ENCODE results near the gene DMXL2.
"Not testable (repeated sequence)": the region's sequence is repeated elsewhere in the genome, so short reads cannot be mapped to it uniquely, and the experiment has no call there.

DMXL2 gene, protein sequence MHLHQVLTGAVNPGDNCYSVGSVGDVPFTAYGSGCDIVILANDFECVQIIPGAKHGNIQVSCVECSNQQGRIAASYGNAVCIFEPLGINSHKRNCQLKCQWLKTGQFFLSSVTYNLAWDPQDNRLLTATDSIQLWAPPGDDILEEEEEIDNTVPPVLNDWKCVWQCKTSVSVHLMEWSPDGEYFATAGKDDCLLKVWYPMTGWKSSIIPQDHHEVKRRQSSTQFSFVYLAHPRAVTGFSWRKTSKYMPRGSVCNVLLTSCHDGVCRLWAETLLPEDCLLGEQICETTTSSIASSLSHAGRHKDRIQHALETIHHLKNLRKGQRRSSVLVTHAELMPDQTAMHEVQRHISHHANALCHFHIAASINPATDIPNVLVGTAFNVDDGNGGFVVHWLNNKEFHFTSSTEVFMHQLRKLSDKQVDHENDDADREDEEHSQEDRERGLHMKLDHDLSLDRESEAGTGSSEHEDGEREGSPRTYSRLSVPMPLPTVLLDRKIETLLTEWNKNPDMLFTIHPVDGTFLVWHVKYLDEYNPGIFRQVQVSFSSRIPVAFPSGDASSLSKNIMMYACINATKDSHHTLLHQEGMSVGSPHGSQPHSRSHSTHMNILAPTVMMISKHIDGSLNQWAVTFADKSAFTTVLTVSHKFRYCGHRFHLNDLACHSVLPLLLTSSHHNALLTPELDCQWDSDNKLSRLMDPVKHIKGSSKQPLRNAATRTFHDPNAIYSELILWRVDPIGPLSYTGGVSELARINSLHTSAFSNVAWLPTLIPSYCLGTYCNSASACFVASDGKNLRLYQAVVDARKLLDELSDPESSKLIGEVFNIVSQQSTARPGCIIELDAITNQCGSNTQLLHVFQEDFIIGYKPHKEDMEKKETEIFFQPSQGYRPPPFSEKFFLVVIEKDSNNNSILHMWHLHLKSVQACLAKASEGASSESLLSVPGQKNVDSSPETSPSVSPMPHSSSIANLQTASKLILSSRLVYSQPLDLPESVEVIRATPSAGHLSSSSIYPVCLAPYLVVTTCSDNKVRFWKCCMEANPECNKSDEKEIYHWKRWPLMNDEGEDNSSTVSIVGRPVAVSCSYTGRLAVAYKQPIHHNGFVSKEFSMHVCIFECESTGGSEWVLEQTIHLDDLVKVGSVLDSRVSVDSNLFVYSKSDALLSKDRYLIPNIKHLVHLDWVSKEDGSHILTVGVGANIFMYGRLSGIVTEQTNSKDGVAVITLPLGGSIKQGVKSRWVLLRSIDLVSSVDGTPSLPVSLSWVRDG (N-terminal part only)

DNA sequence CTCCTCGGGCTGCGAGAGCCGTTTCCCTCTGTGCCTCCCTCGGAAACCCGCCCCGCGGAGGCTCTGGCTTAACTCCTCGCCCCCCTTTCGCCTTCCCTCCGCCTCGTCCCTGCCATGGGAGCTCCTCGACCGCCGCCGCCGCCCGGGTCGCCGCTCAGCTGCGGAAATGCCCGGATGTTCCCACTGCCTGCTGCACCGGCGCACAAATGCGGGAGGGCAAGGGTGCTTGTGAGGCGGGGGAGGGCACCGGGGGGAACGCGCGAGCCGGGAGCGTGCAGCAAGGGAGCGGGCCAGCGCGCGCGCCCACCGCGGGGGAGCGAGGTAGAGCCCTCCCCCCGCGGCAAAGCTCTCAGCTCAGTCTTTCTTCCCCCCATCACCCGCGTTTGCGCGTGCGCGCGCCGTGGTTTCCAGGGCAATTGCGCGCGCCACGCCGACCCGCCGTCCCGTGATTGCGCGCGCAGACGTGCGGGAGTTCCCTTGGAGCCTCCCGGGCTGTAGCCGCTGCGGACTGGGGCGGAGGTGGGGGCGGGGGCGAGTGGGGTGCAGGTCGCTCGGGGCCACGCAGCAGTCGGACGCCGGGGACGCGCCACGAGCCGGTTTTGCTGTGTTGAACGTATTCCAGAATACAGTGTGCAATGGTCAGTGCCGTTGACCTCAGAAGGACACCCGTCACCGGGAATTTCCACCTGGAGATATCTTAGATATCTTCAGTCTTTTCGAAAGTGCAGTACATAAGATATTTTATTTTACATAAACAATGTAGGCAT, at the start of gene DMXL2:
Gene DMXL2, minus strand, starts transcription at position 168 of the 767 bp plus-strand sequence. CDS start 226 bp downstream, outside the sequence.
- peak; percentile 94 for DNase-seq (ENCODE audit: low read depth, low spot score)

DNA sequence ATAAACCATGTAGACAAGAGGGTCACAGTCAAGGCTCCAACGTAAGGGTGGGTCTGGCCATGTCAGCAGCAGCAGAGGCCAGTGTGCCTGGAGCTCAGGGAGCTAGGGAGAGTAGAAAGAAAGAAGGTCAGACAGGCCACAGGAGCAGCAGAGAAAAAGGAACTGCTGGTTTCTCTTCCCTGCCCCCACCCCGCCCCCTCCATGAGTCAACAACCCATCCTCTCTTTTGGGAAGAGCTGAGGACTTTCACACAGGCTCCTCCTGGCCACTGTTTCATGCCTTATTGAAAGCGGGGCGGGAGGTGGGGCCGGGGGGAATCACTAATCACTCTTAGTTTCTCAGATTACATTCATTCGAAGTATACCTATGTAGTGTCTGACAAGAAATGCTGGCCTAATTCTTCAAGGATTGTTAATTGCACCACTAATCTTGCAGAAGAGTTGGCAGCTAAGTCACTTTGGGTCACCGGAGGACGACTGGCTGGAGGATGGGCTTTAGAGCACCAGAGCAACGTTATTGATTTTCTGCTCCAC, 49.6 kb upstream of the DMXL2 start:
- no peak for DNase-seq (ENCODE audit: low read depth, low spot score)

DNA sequence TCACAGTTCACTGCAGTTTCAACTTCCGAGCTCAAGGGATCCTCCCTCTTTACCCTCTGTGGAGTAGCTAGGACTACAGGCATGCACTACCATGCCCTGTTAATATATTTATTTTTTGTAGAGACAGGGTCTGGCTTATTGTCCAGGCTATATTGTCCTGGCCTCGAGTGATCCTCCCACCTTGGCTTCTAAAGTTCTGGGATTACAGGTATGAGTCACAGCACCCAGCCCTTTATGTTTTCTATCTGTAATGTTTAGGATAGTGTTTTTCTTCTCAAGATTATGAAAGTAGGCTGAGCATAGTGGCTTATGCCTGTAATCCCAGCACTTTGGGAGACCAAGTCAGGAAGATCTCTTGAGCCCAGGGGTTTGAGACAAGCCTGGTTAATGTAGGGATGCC, 46.8 kb upstream of the DMXL2 start:
- no peak for DNase-seq (ENCODE audit: low read depth, low spot score)

DNA sequence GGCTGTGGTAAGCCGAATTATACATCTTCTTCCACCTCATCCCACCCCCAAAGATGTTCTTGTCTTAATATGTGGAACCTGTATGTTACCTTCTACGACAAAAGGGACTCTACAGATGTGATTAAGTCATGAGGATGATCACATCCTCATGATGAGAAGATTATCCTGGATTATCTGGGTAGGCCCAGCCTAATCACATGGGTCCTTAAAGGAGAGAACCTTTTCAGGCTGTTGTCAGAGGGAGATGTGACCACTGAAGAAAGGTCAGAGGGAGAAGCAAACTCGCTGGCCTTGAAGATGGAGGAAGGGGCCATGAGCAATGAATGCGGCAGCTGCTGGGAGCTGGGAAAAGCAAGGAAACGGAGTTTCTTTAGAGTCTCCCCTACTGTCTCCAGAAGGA, 45.9 kb upstream of the DMXL2 start:
- DNase-seq (ENCODE audit: low read depth, low spot score) = no peak

DNA sequence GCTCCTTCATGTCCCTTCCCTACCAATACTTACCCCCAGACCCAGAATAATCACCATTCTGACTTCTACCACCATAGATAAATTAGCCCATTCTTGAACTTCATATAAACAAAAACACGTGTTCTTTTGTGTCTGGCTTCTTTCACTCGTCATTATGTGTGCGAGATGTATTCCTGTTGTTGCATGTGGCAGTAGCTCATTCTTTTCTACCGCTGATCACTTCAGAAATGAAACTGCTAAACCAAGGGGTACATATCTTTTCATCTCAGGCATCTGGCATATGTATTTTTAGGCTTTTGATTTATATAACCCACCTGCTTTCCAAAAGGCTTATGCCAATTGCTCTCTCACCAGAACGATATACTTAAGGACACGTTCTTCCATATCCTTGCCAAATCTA, 44.9 kb upstream of the DMXL2 start:
- no peak for DNase-seq (ENCODE audit: low read depth, low spot score)

DNA sequence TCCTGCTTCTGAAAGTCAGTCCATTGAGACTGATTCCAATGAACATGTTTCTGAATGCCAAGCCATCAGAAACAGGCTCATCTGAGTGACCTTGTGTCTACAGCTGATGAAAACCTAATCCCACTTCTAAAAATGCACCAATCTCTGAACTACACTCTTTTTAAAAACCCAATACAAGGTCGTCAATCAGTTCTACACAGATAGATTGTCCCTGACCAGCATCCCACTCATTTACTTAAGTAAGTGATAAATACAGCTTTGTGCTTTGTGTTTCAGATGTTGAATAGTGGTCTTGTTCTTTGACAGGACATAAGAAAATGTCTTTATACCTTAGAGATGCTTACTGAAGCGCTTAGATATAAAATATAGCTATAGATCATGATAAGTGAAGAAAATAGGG, 38.5 kb upstream of the DMXL2 start:
- no peak for DNase-seq (ENCODE audit: low read depth, low spot score)

DNA sequence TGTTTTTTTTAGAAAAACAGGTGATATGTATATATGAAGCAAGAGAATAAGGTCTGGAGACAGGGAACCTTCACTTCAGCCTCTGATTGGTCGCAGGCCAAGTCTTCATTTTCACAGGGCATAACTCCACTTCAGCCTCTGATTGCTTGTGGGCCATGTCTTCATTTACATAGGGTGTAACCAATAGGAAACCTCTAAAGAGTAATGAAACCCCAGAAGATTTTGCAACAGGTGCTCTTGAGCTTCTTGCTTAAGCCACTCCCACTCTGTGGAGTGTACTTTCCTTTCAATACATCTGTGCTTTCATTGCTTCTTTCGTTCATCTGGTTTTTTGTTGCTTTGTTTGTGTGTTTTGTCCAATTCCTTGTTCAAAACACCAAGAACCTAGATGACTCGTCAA, 36.1 kb upstream of the DMXL2 start:
- DNase-seq (ENCODE audit: low read depth, low spot score) = no peak

DNA sequence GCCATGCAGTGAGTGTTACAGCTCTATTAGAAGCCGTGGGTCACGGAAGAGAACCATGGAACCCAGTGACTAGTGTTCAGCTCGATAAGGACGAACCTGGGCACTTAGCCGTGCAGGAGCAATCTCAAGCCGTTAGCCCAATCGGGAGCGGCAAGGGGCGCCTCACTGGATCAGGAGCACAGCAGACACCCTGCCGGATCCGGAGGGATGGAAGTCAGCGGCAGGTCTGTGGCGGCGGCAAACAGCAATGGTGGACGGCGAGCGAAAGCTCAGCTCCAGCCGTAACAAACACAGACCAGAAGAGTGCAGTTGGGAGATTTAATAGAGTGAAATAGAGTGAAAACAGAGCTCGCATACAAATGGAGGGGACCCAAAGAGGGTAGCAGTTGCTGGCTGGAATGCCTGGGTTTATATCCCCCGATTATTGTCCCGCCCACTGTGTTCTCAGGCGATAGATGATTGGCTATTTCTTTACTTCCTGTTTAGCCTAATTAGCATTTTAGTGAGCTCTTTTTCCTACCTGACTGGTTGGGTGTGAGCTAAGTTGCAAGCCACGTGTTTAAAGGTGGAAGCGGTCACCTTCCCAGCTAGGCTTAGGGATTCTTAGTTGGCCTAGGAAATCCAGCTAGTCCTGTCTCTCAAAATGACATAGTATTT, 33.0 kb upstream of the DMXL2 start:
- not testable (repeated sequence) for DNase-seq (ENCODE audit: low read depth, low spot score)

DNA sequence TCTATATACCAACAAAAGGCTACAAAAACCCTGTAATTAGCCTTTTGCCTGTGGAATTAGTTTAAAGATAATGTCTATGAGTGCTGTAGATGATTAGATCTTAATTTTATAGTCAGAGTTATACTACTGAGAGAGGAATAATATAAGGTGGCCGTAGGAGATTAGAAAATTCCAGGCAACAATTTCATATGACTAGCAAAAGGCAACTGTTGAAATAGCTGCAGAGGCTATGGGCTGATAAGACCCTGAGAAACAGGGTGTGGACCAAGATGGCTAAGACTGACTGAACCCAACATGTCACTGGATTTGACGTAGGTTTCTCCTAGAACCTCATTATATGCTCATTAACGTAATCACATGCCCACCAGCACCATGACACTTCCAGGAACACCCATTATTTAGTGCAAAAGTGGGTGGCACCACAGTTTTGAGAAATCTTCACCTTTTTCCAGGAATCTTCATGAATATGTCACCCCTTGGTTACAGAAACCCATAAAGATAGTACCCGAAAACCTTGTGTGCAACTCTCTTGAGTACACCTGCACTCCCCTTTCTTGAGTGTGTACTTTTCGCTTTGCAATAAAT, 29.6 kb upstream of the DMXL2 start:
- DNase-seq (ENCODE audit: low read depth, low spot score) = no peak

DNA sequence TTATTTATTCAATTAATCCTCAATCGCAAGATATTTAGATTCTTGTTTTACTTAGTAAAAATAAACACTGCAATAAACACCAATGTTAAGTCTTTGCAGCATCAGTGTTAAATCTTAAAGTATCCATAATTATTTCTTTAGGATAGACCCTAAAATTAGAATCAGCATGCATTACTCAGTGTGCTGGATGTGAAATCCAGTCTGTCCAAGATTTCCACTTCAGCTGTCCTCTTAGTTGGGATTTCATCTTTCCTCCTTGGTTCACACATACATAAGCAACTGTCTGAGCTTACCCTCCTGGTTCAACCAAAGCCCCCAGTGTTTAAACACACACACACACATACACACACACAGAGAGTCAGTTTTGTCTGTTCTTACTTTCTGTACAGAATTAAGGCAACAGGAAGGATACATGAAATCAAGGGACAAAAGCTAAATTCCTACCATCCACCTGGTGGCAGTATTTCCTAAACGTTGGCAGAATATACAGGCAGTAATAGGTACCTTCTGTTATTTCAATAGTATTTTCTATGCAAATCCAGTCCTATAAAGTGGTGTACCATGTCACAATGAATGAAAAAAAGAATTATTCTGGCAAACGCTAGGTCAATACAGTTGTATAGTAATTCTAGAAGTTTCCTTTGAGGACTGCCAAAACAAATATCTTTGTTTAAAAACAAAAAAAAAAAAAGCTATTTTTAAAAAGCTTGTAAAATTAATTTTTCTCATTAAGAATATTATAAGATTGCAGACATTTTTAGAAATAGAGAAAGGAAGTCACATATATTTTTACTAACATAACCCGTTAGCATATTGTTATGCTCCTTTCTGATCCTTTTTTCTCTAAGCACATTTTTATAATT, 27.3 kb upstream of the DMXL2 start:
- DNase-seq (ENCODE audit: low read depth, low spot score) = peak; percentile 83

DNA sequence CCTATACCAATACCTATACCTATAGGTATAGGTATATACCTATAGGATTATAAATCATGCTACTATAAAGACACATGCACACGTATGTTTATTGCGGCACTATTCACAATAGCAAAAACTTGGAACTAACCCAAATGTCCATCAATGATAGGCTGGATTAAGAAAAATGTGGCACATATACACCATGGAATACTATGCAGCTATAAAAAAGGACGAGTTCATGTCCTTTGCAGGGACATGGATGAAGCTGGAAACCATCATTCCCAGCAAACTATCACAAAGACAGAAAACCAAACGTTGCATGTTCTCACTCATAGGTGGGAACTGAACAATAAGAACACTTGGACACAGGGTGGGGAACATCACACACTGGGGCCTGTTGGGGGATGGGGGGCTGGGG, 26.1 kb upstream of the DMXL2 start:
- not testable (repeated sequence) for DNase-seq (ENCODE audit: low read depth, low spot score)

DNA sequence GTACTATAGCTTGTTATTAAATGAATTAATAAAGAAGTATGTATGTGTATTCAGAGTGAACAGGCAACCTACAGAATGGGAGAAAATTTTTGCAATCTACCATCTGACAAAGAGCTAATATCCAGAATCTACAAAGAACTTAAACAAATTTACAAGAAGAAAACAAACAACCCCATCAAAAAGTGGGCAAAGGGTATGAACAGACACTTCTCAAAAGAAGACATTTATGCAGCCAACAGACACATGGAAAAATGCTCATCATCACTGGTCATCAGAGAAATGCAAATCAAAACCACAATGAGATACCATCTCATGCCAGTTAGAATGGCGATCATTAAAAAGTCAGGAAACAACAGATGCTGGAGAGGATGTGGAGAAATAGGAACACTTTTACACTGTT, 25.5 kb upstream of the DMXL2 start:
- DNase-seq (ENCODE audit: low read depth, low spot score) = not testable (repeated sequence)

DNA sequence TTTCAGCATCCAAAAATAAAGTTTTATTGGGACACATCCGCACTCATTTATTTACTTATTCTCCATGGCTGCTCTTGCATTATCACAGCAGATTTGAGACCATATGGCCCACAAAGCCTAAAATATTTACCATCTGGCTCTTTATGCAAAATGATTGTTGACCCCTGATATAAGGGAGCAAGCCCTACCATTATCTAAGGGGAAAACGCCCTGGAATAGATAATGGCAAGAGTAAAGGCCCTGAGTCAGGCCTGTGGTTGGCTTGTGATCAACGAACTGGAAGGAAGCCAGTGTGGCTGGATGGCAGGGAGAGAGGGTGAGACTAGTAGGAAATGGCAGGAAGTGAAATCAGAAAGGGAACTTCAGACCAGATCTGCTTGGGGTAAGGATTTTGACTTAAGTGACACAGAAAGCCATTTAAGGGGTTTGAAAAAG, 24.6 kb upstream of the DMXL2 start:
- DNase-seq (ENCODE audit: low read depth, low spot score) = peak; percentile 77

DNA sequence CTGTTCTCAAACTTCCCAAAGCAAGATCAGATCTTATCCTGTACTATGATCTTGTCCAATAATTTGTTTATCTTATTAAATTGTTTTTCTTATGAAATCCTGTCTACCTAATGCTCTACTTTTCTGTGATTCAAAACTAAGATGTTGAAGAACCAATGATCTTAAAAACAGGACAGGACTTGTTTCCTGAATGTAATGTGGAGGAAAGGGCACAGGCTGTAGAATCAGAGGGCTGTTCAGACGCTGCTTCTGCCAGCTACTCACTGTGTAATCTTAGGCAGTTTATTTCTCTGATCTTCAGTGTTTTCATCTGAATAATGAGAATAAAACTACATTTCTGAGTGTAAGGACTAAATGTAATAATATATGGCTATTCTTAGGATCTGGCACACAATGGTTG, 20.1 kb upstream of the DMXL2 start:
- DNase-seq (ENCODE audit: low read depth, low spot score) = no peak

DNA sequence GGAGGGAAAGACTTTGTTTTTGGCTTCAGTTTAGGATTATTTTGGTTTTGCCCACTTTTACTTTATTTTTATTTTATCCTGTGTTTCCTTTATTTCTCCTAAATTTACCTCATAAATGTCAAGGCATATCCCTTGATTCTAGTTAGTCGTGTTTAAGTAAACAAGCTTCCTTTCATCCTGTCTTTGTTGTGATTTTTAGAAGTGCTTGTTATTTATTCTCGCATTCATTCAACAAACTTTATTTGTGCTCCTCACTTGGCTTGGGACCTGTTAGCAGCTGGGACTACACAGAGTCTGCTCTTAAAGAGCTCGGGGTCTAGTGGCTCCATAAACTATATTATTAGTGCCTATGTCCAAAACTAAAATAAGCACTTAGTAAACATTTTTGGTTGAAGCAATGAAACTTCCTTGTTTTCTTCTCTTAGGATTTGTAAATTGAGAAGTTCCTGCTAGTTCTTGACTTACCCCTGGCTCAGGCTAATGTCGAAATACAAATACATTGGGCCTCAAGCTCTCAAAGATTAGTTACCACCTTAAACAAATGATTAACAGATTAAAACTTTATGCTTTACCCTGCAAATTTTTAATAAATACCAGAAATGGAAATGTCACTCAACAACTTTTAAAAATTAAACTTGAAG, 19.0 kb upstream of the DMXL2 start:
- DNase-seq (ENCODE audit: low read depth, low spot score) = no peak

DNA sequence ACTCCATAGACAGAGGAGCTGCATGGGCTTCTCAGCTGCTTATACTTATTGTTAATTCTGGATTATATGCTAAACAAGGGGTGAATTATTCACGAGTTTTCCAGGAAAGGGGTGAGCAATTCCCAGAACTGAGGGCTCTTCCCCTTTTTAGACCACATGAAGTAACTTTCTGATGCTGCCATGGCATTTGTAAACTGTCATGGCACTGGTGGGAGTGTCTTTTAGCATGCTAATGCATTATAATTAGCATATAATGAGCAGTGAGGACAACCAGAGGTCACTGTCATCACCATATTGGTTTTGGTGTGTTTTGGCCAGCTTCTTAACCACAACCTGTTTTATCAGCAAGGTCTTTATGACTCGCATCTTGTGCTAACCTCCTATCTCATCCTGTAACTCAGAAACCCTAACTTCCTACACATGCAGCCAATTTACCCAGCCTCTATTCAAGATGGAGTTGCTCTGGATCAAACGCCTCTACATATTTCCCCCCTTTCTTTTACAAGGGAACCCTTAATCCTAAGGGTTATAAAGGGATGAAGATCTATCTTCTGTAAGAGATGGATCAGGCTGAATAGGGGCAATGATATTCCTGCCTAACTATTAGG, 12.1 kb upstream of the DMXL2 start:
- no peak for DNase-seq (ENCODE audit: low read depth, low spot score)

DNA sequence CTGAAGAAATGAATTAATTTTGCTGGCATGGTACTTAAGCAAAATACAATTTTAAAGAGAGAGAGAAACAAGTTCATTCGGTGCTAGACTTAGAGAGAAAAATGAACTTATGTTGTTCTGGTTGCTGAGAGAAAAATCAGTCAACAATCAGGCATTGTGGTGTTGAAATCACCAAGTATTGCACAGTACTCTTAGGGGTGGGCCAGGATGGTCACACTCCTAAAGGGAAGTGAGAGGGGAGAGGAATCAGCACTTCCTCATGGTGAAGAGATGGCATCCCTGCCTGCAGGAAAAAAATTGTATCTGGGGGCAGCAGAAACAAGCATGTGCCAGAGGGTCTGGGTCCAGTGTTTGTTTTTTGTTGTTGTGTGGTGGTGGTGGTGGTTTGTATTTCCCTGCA, 7.0 kb upstream of the DMXL2 start:
- DNase-seq (ENCODE audit: low read depth, low spot score) = no peak

DNA sequence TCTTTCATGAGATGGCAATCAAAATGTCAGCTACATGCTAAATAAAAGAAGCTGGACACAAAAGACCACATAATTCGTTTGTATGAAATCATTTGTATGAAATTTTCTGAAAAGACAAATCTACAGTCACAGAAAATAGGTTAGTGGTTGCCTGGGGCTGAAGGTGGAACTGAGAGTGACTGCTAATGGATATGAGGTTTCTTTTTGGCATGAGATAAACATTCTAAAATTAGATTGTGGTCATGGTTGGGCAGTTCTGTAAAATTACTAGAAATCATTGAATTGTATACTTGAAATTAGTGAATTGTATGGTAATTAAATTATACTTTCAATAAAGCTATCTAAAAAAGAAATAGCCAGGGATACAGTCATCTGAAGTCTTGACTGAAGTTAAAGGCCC, 2.7 kb upstream of the DMXL2 start:
- no peak for DNase-seq (ENCODE audit: low read depth, low spot score)

Measured in astrocyte of the hippocampus (primary cell).